ENCODE results near the gene FAT3. TPM values are rescaled to one million over a fixed set of nuclear protein-coding genes. Genes with fewer than 3 reads are reported as not detected.

Gene FAT3
- total and polyA plus RNA-seq, 10 of the 15 experiments (the other 5 are each of a cell fraction or from before 2014, with no cell fraction given), result under 0.01 to 0.04 (median 0.01) TPM; not detected in 7

GRCh38 chr11:92180664-92181251, 43.9 kb upstream of the FAT3 start:
- Histone ChIP-seq H3K79me2 (ENCODE audit: control insufficient read depth, insufficient read depth, low read length) (no peaks in the 10 kb centered on the region), H3K27me3 (replicated peaks in 1 of 2; ENCODE audit: control insufficient read depth in 2 of 2, insufficient read depth in 2 of 2, low read length in 1 of 2) (no peaks in the 10 kb centered on the region), H3K4me3 (no peak overlapping the region), H4K20me1 (ENCODE audit: control insufficient read depth, insufficient read depth) (no peaks in the 10 kb centered on the region), H3K4me1 (ENCODE audit: control insufficient read depth, insufficient read depth, low read length) (no peaks in the 10 kb centered on the region), H3K36me3 (ENCODE audit: control insufficient read depth in 2 of 2, insufficient read depth in 2 of 2, low read length in 1 of 2) (no peaks in the 10 kb centered on the region), H3K27ac (ENCODE audit: control insufficient read depth, insufficient read depth) (no peak overlapping the region), H3K4me2 (ENCODE audit: control insufficient read depth, insufficient read depth) (no peak overlapping the region), H2AFZ (ENCODE audit: control insufficient read depth, low read depth, low read length) (no peak overlapping the region), H3K9me3 (replicated peaks; ENCODE audit: control insufficient read depth, insufficient read depth, low read length) (no peaks in the 10 kb centered on the region), H3K9ac (ENCODE audit: control insufficient read depth, insufficient read depth, low read length) (no peak overlapping the region)
- DNase-seq (ENCODE audit: low read depth, low spot score) (no peak), ATAC-seq (no peak), FAIRE-seq (no peak)
- SMC1A ChIA-PET (ENCODE audit: uncharacterized antibody, unreplicated experiment), result no interaction called here
- in situ Hi-C loops (cut with MboI), result no loop called here
- intact Hi-C loops (cut with micrococcal nuclease; ENCODE audit: unreplicated experiment), result no loop called here
- POLR2A ChIA-PET, result no interaction called here
- no TSS peak for BruUV-seq (replicated peaks)
- WGBS (ENCODE audit: insufficient coverage, insufficient replicate concordance, low lambda C conversion rate, missing lambda C conversion rate), result 0% methylated on average over 5 of the region's 5 CpGs
- CTCF ChIA-PET, result no interaction called here
- TF ChIP-seq BCL11A (IDR thresholded peaks at IDR 0.05; ENCODE audit: low read depth, low read length), result no peak
- no peak for TF ChIP-seq ZNF622 (IDR thresholded peaks at IDR 0.05)
- TF ChIP-seq TAF1 (IDR thresholded peaks at IDR 0.05; ENCODE audit: borderline replicate concordance, low read depth, low read length), result no peak
- no peak for TF ChIP-seq E4F1 (IDR thresholded peaks at IDR 0.05; ENCODE audit: borderline replicate concordance, partially characterized antibody)
- no peak for TF ChIP-seq POLR2AphosphoS2 (IDR thresholded peaks at IDR 0.05; ENCODE audit: low read depth, low read length)
- no peak for TF ChIP-seq HDAC6 (IDR thresholded peaks at IDR 0.05; ENCODE audit: unreplicated experiment)
- no peak for TF ChIP-seq NRF1 (conservative IDR thresholded peaks at IDR 0.05; ENCODE audit: low read depth, low read length)
- no peak for TF ChIP-seq IRF5 (IDR thresholded peaks at IDR 0.05; ENCODE audit: borderline replicate concordance)
- no peak for TF ChIP-seq FOXK2 (IDR thresholded peaks at IDR 0.05)
- RAD21 ChIA-PET (ENCODE audit: unreplicated experiment), result no interaction called here
